Loucy (cell line): ENCODE results near the gene PBX2.
"Not testable (repeated sequence)": the region's sequence is repeated elsewhere in the genome, so short reads cannot be mapped to it uniquely, and the experiment has no call there.

Experiments
- H2AFZ ChIP-seq: fragments of 200-600 bp; sonication (generic); 2 replicates; pipeline ENCODE4 v1.6.0; 2016; ENCODE audit warnings: antibody characterized with exemption, mild to moderate bottlenecking, low read length, moderate library complexity
- H3F3A ChIP-seq: fragments of 200-600 bp; 2 replicates; pipeline ENCODE4 v1.6.0; 2016; ENCODE audit warnings: antibody characterized with exemption, low read depth, mild to moderate bottlenecking
- H3K27me3 ChIP-seq: fragments of 200-600 bp; sonication (generic); 2 replicates; pipeline ENCODE4 v1.6.1; 2014; ENCODE audit warnings: low read length, mild to moderate bottlenecking; ENCODE audit not compliant: insufficient read depth, poor library complexity, severe bottlenecking
- H3K36me3 ChIP-seq: fragments of 200-600 bp; sonication (generic); 2 replicates; pipeline ENCODE4 v1.6.1; 2016; ENCODE audit warnings: low read length; ENCODE audit not compliant: insufficient read depth
- H3K4me1 ChIP-seq: fragments of 200-600 bp; sonication (generic); 2 replicates; pipeline ENCODE4 v1.5.1; 2014; ENCODE audit warnings: low read length, mild to moderate bottlenecking; ENCODE audit not compliant: insufficient read depth, poor library complexity, severe bottlenecking
- H3K4me2 ChIP-seq: fragments of 200-600 bp; sonication (generic); 2 replicates; pipeline ENCODE4 v1.6.0; 2014; ENCODE audit warnings: antibody characterized with exemption, low read length, low read depth, mild to moderate bottlenecking; ENCODE audit not compliant: poor library complexity, severe bottlenecking
- H3K4me3 ChIP-seq: fragments of 200-600 bp; sonication (generic); 2 replicates; pipeline ENCODE4 v1.5.1; 2014; ENCODE audit warnings: low read length, mild to moderate bottlenecking, mixed read lengths; ENCODE audit not compliant: poor library complexity, severe bottlenecking
- H3K79me2 ChIP-seq: fragments of 200-600 bp; sonication (generic); 2 replicates; pipeline ENCODE4 v1.6.1; 2014; ENCODE audit warnings: low read length; ENCODE audit not compliant: insufficient read depth
- H3K9ac ChIP-seq: fragments of 200-600 bp; sonication (generic); 2 replicates; pipeline ENCODE4 v1.6.0; 2014; ENCODE audit warnings: mild to moderate bottlenecking, low read depth, low read length, moderate library complexity; ENCODE audit not compliant: poor library complexity, severe bottlenecking
- H3K9me2 ChIP-seq: fragments of 200-600 bp; sonication (generic); replicated peaks from 2 replicates; pipeline ENCODE4 v1.6.1; 2016; ENCODE audit warnings: low read depth, low read length, mixed read lengths
- H3K9me3 ChIP-seq: fragments of 200-600 bp; sonication (generic); 2 replicates; pipeline ENCODE4 v1.6.1; 2014; ENCODE audit warnings: mild to moderate bottlenecking, antibody characterized with exemption, low read length, low read depth; ENCODE audit not compliant: insufficient read depth
- H4K20me1 ChIP-seq: fragments of 200-600 bp; sonication (generic); 2 replicates; pipeline ENCODE4 v1.6.0; 2014; ENCODE audit warnings: antibody characterized with exemption, low read length, mild to moderate bottlenecking; ENCODE audit not compliant: insufficient read depth, poor library complexity, severe bottlenecking
- EZH2phosphoT487 ChIP-seq: fragments of 200-600 bp; IDR thresholded peaks from 2 replicates; pipeline ENCODE4 v1.6.1; 2018; ENCODE audit warnings: antibody characterized with exemption, mild to moderate bottlenecking, moderate library complexity, borderline replicate concordance
- TF ChIP-seq, protein P1 (sequence below): fragments of 200-600 bp; sonication (generic); conservative IDR thresholded peaks from 2 replicates; pipeline ENCODE4 v1.5.1; 2014; ENCODE audit warnings: mild to moderate bottlenecking, antibody characterized with exemption, low read length

PBX2 gene

GRCh38 chr6:32187009-32187709 is 2.8 kb downstream of the PBX2 start:
- TF ChIP-seq EZH2phosphoT487: no peak
- TF ChIP-seq, protein P1, sequence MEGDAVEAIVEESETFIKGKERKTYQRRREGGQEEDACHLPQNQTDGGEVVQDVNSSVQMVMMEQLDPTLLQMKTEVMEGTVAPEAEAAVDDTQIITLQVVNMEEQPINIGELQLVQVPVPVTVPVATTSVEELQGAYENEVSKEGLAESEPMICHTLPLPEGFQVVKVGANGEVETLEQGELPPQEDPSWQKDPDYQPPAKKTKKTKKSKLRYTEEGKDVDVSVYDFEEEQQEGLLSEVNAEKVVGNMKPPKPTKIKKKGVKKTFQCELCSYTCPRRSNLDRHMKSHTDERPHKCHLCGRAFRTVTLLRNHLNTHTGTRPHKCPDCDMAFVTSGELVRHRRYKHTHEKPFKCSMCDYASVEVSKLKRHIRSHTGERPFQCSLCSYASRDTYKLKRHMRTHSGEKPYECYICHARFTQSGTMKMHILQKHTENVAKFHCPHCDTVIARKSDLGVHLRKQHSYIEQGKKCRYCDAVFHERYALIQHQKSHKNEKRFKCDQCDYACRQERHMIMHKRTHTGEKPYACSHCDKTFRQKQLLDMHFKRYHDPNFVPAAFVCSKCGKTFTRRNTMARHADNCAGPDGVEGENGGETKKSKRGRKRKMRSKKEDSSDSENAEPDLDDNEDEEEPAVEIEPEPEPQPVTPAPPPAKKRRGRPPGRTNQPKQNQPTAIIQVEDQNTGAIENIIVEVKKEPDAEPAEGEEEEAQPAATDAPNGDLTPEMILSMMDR: no peak
- H3F3A ChIP-seq: no peaks in the 10 kb centered on the region
- peaks cover 28% of the 10 kb centered on the region; the same call in 1 of the 2 replicates for H3K36me3 ChIP-seq
- H3K79me2 ChIP-seq: peaks cover 57% of the 10 kb centered on the region
- no peak overlapping the region for H2AFZ ChIP-seq
- H3K9me2 ChIP-seq: no peaks in the 10 kb centered on the region
- peak overlapping the region; percentile 99 for H3K4me2 ChIP-seq
- no peak overlapping the region for H3K4me3 ChIP-seq
- peak overlapping the region; percentile 22 for H3K9ac ChIP-seq
- H3K27me3 ChIP-seq: no peaks in the 10 kb centered on the region
- H4K20me1 ChIP-seq: peaks cover 11% of the 10 kb centered on the region
- H3K9me3 ChIP-seq: no peaks in the 10 kb centered on the region
- H3K4me1 ChIP-seq: peaks cover 27% of the 10 kb centered on the region

DNA sequence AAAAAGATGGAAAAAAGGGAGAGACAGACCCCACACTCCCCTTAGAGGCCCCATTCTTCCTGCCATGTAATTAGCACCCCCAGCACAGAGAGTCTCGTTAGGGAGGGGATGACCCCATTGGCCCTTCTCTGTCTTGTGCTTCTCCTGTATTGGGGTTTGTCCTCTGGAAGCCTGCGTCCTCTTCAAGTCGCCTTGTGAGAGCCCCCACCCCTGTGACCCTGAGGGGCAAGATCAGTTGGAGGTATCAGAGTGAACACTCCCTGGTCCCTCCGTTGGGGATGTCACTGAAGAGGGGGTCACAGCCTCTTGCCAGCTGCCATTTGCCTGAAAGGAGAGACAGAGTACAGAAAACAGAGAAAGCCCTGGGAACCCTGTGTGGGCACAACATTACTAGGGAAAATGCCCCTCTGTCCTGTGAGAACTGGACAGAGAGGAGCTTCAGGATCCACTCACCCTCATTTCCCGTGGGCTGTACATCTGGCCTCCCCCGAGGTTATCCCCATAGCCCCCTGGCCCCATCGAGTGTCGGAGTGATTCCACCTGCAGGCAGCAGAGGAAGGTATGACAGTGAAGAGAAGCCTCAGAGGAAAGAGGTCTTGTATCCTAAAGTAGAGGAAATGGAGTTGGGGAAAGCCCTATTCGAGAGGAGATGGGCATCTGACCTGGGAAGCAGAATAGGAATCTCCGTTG is 3.7 kb downstream of the PBX2 start:
- Histone ChIP-seq H3K4me1 (peaks cover 19% of the 10 kb centered on the region), H3K9ac (peak overlapping the region; percentile 22), H3K79me2 (peaks cover 52% of the 10 kb centered on the region), H4K20me1 (peaks cover 11% of the 10 kb centered on the region), H3K36me3 (peaks cover 28% of the 10 kb centered on the region; the same call in 1 of the 2 replicates)
- not testable (repeated sequence) for H3K9me2 ChIP-seq, H3K4me2 ChIP-seq, H3K9me3 ChIP-seq, H3K4me3 ChIP-seq, H3K27me3 ChIP-seq, H2AFZ ChIP-seq, H3F3A ChIP-seq

DNA sequence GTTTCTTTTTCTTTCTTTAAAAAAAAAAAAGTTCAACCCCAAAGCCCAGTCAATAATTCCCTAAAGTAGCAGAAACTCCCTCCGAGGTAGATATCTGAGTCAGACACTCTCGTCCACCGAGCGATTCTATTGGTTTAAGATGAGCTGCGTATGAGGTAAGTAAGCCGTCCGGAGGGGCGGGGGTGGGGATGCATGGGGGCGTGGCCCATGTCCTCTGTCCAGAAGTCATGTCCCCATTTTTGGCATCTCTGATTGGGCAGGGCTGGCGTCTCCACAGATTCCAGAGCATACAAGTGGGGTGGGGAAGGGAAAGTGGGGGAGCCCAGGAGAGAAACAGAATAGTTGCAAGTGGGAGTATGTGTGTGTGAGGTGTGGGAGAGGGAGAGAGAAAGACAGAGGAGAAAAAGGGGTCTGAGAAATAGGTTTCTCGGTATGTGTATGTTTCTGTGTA is 4.3 kb downstream of the PBX2 start:
- not testable (repeated sequence) for H3F3A ChIP-seq, H2AFZ ChIP-seq, H3K27me3 ChIP-seq, H3K9me3 ChIP-seq, H3K9ac ChIP-seq, H3K9me2 ChIP-seq, H3K4me2 ChIP-seq, H3K4me3 ChIP-seq
- Histone ChIP-seq H3K4me1 (peaks cover 13% of the 10 kb centered on the region), H3K79me2 (peaks cover 52% of the 10 kb centered on the region), H3K36me3 (peaks cover 28% of the 10 kb centered on the region; the same call in 1 of the 2 replicates), H4K20me1 (peaks cover 11% of the 10 kb centered on the region)

DNA sequence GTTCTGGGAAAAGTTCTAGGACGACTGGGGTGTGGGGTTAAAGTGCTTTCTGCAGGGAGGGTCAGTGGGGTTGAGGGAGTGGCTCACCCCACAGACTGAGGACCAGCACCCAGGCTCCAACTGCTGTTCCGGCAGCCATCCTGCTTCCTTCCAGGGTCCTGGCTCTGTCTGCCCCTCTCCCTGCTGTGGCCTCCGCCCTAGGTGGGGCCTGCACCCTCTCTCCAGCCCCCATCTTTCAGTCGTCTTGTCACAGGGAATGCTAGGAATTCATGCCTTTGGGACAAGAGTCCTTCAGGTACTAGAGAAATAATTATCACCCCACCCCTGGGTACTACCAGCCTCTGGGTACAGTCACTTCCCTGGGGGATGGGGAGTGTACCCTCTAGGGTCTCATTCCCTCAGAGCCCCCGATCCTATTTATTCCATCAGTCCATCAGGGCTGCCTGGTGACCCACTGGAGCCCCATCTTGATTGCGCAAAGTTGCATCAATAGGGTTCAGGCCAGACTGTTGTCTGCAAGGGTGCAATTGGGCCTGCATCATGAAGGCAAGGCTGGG is 5.8 kb downstream of the PBX2 start, which contains the start of gene AGER:
TSS of gene AGER (minus strand) at position 170 of the 557 bp plus-strand sequence. CDS start at position 139, 31 bp downstream.
- Histone ChIP-seq H2AFZ (no peak within 1 kb of the TSS), H3K36me3 (peaks cover 28% of the 10 kb centered on the region; the same call in 1 of the 2 replicates), H3K9me3 (no peaks in the 10 kb centered on the region), H3K9ac (no peak within 1 kb of the TSS), H3K4me2 (no peak within 1 kb of the TSS), H3K4me3 (no peak within 1 kb of the TSS), H3K79me2 (peaks cover 51% of the 10 kb centered on the region), H3F3A (no peaks in the 10 kb centered on the region), H3K9me2 (no peaks in the 10 kb centered on the region), H4K20me1 (peaks cover 10% of the 10 kb centered on the region), H3K27me3 (no peaks in the 10 kb centered on the region), H3K4me1 (peaks cover 20% of the 10 kb centered on the region)
- TF ChIP-seq, protein P1: no peak
- no peak for TF ChIP-seq EZH2phosphoT487
